Activated CD4-positive, alpha-beta T cell treated with anti-CD3 and anti-CD28 coated beads, Interleukin-2, Interleukin-4, amounts not matched to agents 100 ng/mL and 50 ng/mL, durations not matched to agents 16 hours and 8 hours (primary cell): ENCODE measurements around the gene ALDH5A1.

Source experiments
- DNase-seq: peaks from one replicate; pipeline ENCODE4 v3.0.0-alpha.2; 2020; ENCODE audit warnings: low spot score

The ALDH5A1 gene

DNA sequence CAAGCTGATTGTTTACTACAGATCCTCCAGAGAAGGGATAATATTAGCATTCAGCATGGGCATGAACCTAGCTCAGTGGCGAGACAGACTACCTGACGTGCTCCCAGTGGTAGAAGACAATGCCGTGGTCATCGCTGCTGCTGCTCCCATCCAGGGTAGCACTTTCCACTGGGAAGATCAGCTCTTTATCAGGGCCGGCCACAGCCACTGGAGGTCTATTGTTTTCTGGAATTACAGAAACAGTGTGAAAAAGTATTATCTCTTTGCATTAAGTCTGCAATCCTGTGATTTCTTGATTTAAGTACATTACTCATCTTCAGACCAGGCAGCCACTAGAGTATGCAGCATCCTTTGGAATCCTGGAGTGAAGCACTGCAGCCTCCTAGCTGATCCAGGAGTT is 75.0 kb downstream of the ALDH5A1 start:
- no peak for DNase-seq

DNA sequence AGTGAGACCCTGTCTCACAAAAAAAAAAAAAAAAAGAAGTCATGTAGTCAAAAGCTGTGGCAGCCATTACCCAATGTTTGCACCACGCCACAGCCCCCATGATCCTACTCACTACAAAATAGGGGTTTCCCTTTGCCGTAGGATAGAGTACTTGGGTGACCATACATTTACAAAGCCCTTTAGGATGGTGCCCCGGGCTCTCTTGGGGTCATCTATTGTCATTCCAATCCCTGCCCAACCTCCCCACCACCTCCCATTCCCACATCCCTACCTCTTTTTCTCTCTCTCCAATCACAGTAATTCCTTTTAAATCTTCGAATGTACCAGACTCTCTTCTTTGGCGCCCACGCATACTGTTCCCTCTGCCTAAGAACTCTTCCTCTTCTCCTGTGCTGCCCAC is 76.6 kb downstream of the ALDH5A1 start:
- DNase-seq: no peak

DNA sequence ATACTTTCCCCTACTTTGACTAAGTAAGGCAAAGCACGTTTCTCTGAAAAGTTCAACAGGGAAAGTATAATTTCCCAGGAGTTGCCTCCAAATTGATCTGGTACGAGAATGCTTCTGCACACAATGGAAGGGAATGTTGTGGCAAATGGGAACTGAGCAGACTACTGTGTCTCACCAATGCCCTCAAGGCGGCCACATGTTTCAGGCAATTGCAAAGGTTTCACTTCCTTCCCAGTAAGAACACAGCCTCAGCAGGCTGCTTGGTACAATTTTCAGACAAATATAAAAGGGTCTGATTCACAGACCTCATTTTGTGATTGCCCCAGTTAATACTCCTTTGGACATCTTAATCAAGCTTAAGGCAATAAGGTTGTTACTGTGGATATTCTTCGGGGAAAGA is 80.0 kb downstream of the ALDH5A1 start:
- DNase-seq: no peak

DNA sequence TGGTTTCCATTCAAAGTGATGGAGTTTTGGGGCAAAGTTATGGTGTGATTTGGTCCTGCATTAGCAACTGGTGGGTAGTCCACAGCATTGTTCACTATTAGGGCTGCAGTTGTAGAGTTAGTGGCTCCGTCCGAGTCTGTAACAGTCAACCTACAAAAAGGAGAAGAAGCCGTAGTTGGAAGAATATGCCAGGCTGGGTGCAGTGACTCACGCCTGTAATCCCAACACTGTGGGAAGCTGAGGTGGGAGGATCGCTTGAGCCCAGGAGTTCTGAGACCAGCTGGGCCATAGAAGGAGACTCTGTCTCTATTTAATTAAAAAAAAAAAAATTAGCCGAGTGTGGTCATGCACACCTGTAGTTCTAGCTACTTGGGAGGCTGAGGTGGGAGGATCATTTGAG is 81.7 kb downstream of the ALDH5A1 start:
- DNase-seq: no peak

DNA sequence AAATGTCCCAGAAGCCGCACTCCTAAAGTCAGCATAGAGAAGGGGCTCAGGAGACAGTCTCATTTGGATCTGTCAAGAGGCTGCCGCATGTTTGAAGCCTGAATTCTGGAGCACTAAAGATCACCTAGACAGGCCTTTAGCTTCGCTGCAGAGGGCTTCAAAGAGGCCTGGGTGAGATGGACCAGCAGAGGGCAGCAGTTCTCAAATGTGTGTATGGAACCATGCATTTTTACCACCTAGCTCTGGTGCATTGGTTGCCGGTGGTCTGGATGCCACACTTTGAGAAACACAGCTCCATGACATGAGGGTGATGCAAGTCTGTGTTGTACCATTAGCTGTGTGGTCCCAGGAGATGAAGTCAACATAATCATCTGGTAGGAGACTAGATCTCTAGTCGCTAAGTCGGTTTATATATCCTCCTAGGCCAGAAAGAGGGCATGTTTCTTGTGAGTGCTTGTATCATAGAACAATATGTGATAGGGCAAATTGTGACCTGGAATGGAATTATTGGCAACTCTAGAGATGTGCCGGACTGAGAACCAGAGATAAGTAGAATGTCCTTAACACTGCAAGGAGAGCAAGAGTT is 86.4 kb downstream of the ALDH5A1 start:
- peak; percentile 75 for DNase-seq

DNA sequence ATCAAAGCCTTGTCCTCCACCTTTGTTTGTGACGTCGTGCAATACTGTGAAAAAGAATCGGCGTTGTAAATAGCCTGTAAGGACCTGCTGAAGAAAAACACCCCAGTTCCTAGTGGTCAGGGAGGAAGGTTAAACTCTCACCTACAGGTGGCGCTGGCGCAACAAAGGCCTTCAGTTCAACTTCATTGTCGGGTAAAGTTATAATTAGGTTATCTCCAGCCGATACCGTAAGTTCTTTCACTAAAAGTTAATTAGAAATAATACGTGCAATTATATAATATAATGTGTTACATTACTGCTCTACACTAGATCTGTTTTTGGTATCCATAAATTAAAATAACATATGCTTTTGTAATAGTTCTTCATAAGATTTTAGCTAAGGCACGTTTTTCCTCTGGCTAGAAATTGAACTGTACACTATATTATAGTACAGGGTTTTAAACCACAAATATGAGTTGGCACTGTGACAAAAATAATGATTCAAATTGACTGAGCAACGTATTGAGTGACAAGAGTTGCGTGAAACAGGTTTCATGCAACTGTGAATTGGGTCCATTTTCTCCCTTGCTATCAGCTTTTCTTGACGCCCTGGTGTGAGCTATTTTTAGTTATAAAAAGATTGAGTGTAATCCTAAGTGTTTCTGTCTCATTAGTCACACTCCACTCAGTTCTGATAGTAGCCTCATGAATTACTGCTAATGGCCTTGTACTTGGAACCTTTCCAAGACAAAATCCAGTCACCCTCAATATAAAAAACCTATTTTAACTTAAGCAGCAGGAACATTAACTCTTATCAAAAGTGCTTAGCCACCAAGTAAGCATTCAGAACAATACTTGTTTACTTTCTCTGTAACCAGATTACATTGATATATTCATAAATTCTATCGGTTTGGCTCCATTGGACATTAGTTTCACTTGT is 89.0 kb downstream of the ALDH5A1 start:
- DNase-seq: peak; percentile 74

DNA sequence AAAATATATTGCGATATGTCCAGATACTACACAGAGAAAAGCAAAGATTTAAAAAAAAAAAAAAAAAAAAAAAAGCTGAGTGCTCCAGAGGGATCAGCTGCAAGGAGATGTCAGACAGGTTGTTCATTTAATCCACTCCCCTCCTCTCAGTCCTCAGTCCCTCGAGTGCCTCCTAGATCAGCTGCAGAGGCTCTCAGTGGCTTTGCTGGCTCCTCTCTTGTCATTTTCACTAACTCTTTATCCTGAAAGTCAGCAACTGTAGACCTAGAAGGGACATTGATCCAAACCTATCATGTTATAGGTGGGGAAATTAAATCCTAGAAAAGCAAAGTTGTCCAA is 89.6 kb downstream of the ALDH5A1 start:
- DNase-seq: no peak
